Keratinocyte (primary cell): ENCODE results near the gene PHIP. TPM values are rescaled to one million over a fixed set of nuclear protein-coding genes. Genes with fewer than 3 reads are reported as not detected.

Experiments used
- DNase-seq: peaks from one replicate; pipeline ENCODE4 v3.0.0-alpha.2; 2011; ENCODE audit warnings: low read depth, missing footprints, low spot score
- FAIRE-seq: peaks from 2 replicates; lab custom pipeline; 2011; peaks lifted over from hg19 to GRCh38; lab: Jason Lieb, UNC
- H2AFZ ChIP-seq: 2 replicates; pipeline ENCODE4 v1.6.0; 2012; ENCODE audit warnings: low read length, control low read depth, inconsistent platforms; ENCODE audit not compliant: control insufficient read depth
- H3K27ac ChIP-seq: 2 replicates; pipeline ENCODE4 v1.5.1; 2011; ENCODE audit warnings: low read length; ENCODE audit not compliant: control insufficient read depth, insufficient read depth
- H3K27me3 ChIP-seq: 3 replicates; pipeline ENCODE4 v1.6.0; 2011; ENCODE audit warnings: low read length; ENCODE audit not compliant: control insufficient read depth, insufficient read depth; ENCODE audit errors: extremely low read depth
- H3K36me3 ChIP-seq, 2 experiments: 2 replicates in 1 of 2; 3 replicates in 1 of 2; pipeline ENCODE4 v1.5.1; 2011; ENCODE audit warnings: low read length in 2 of 2, mild to moderate bottlenecking in 1 of 2; ENCODE audit not compliant: control insufficient read depth in 2 of 2, insufficient read depth in 2 of 2; ENCODE audit errors: extremely low read depth in 1 of 2
- H3K4me1 ChIP-seq: 3 replicates; pipeline ENCODE4 v1.5.1; 2011; ENCODE audit warnings: low read length; ENCODE audit not compliant: control insufficient read depth, insufficient read depth; ENCODE audit errors: extremely low read depth
- H3K4me2 ChIP-seq: 3 replicates; pipeline ENCODE4 v1.6.0; 2011; ENCODE audit warnings: low read depth, low read length; ENCODE audit not compliant: control insufficient read depth, insufficient read depth; ENCODE audit errors: extremely low read depth
- H3K4me3 ChIP-seq, 3 experiments: fragments of 200-600 bp in 1 of 3; sonication (generic) in 1 of 3; 2 replicates in 2 of 3; 3 replicates in 1 of 3; pipeline ENCODE4 v1.5.1; 2011 to 2016; ENCODE audit warnings: low read length in 3 of 3, mild to moderate bottlenecking in 3 of 3, control low read depth in 2 of 3, inconsistent platforms in 1 of 3, low read depth in 1 of 3, mixed read lengths in 1 of 3, mixed run types in 1 of 3, moderate library complexity in 1 of 3; ENCODE audit not compliant: control insufficient read depth in 2 of 3, insufficient read depth in 2 of 3; ENCODE audit errors: extremely low read depth in 1 of 3
- H3K79me2 ChIP-seq: 2 replicates; pipeline ENCODE4 v1.6.0; 2012; ENCODE audit warnings: low read length; ENCODE audit not compliant: control insufficient read depth, insufficient read depth
- H3K9ac ChIP-seq: 3 replicates; pipeline ENCODE4 v1.6.0; 2011; ENCODE audit warnings: low read length; ENCODE audit not compliant: control insufficient read depth, insufficient read depth; ENCODE audit errors: extremely low read depth
- H3K9me1 ChIP-seq: 3 replicates; pipeline ENCODE4 v1.6.0; 2011; ENCODE audit warnings: low read length; ENCODE audit not compliant: control insufficient read depth, insufficient read depth; ENCODE audit errors: extremely low read depth
- H3K9me3 ChIP-seq: 2 replicates; pipeline ENCODE4 v1.5.1; 2012; ENCODE audit warnings: low read depth, low read length; ENCODE audit not compliant: control insufficient read depth
- H4K20me1 ChIP-seq: 3 replicates; pipeline ENCODE4 v1.6.0; 2011; ENCODE audit warnings: low read length; ENCODE audit not compliant: control insufficient read depth, insufficient read depth; ENCODE audit errors: extremely low read depth
- EZH2 ChIP-seq: IDR thresholded peaks from one replicate; pipeline ENCODE4 v1.6.1; 2012; ENCODE audit warnings: inconsistent platforms, mild to moderate bottlenecking, low read length, moderate library complexity
- dilution Hi-C: fragments of 300-500 bp; cut with MboI; formaldehyde crosslinking; loops from one replicate; pipeline ENCODE4 v1.7.0; 2020; ENCODE audit warnings: low sequenced_read_pairs; ENCODE audit not compliant: extremely low pct_ligation_motif_present
- polyA plus RNA-seq, 5 experiments: library from polyadenylated mRNA; depleted of rRNA in 3 of 5; stranded (reverse) in 3 of 5; stranded (forward) in 1 of 5; unstranded in 1 of 5; fragments of >200 nt; gene quantifications; 1 replicate in 1 of 5; 2 replicates in 3 of 5; 3 replicates in 1 of 5; pipeline versions ENCODE4 v1.2.1 to v1.2.3, GENCODE V29; 2011 to 2012; ENCODE audit warnings: missing spikeins in 2 of 5, low read depth in 1 of 5, low replicate concordance in 1 of 5
- TF ChIP-seq, protein P1 (sequence below), 3 experiments: IDR thresholded peaks in 1 of 3; conservative IDR thresholded peaks in 1 of 3; optimal IDR thresholded peaks in 1 of 3; 2 replicates in 2 of 3; 3 replicates in 1 of 3; pipeline versions ENCODE3 to v1.5.1; 2011; ENCODE audit warnings: low read length in 3 of 3, mild to moderate bottlenecking in 3 of 3, moderate library complexity in 2 of 3, control low read depth in 1 of 3, inconsistent platforms in 1 of 3; ENCODE audit not compliant: insufficient read depth in 2 of 3; ENCODE audit errors: extremely low read depth in 1 of 3

Gene PHIP
- polyA plus RNA-seq, 1 donor (not counting 4 experiments of a cell fraction or from before 2014, with no cell fraction given), result 7.9 TPM

DNA sequence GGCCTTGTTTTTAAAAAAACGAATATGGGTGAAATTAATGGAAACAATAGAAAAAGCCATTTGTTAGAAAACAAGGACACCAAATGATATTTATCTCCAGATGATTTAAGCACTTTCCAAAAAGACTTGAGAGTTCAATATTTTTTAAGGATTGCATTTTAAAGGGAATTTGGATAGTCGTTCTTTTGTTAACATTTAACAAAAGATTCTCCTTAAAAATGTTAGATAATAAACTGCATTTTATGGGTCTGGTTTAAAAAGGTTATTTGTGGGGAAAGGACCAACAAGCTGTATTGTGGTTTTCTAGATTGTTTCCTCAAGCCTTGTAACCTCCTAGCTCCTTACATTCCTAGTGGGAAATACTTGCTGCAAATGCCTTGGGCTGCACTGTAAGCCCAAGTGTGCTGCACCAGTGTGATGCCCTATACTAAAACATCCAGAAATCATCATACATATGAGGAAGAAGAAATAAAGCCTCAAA is 1.5 kb upstream of the PHIP start:
- Histone ChIP-seq H3K4me3 (peak overlapping the region in 2 of 3 experiments; percentile 77 to 87), H3K27ac (peak overlapping the region; percentile 92), H3K27me3 (no peaks in the 10 kb centered on the region), H2AFZ (peak overlapping the region; percentile 100), H3K4me2 (peak overlapping the region; percentile 93), H4K20me1 (no peaks in the 10 kb centered on the region), H3K79me2 (peaks cover 17% of the 10 kb centered on the region), H3K36me3 (no peaks in the 10 kb centered on the region), H3K9ac (peak overlapping the region; percentile 18), H3K4me1 (peaks cover 22% of the 10 kb centered on the region), H3K9me3 (no peaks in the 10 kb centered on the region), H3K9me1 (no peaks in the 10 kb centered on the region)
- DNase-seq (no peak), FAIRE-seq (no peak)
- TF ChIP-seq, protein P1, sequence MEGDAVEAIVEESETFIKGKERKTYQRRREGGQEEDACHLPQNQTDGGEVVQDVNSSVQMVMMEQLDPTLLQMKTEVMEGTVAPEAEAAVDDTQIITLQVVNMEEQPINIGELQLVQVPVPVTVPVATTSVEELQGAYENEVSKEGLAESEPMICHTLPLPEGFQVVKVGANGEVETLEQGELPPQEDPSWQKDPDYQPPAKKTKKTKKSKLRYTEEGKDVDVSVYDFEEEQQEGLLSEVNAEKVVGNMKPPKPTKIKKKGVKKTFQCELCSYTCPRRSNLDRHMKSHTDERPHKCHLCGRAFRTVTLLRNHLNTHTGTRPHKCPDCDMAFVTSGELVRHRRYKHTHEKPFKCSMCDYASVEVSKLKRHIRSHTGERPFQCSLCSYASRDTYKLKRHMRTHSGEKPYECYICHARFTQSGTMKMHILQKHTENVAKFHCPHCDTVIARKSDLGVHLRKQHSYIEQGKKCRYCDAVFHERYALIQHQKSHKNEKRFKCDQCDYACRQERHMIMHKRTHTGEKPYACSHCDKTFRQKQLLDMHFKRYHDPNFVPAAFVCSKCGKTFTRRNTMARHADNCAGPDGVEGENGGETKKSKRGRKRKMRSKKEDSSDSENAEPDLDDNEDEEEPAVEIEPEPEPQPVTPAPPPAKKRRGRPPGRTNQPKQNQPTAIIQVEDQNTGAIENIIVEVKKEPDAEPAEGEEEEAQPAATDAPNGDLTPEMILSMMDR (optimal IDR thresholded peaks at IDR 0.05 in 1 of 3, IDR thresholded peaks at IDR 0.05 in 1 of 3, conservative IDR thresholded peaks at IDR 0.05 in 1 of 3; ENCODE audit: extremely low read depth in 1 of 3, insufficient read depth in 2 of 3, low read length in 3 of 3), result no peak
- no peak for TF ChIP-seq EZH2
- dilution Hi-C loops, result no loop called here

DNA sequence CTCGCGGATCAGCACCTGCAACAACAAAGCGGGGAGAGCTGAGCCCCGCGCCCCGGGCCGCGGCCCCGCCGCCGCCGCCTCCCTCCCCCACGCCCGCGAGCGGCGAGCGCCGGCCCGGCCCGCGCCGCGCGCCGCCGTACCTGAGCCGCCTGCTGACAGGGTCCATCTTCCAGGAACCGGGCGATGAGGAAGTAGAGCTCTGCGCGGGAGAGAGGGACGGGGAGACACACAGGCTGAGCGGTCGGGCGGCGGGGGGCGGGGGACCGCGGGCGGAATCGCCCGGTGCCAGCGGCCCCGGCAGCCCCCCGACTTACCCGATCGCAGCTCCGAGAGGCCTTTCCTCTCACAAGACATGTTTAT is 359 bp downstream of the PHIP start:
- FAIRE-seq (no peak), DNase-seq (no peak)
- Histone ChIP-seq H3K9ac (peak overlapping the region; percentile 92), H3K36me3 (no peaks in the 10 kb centered on the region), H3K27ac (peak overlapping the region; percentile 92), H3K27me3 (no peaks in the 10 kb centered on the region), H3K4me2 (peak overlapping the region; percentile 16), H2AFZ (peak overlapping the region; percentile 86), H3K79me2 (peaks cover 36% of the 10 kb centered on the region), H3K4me3 (peak overlapping the region; percentile 77 to 91 (median 87)), H3K9me3 (no peaks in the 10 kb centered on the region), H4K20me1 (no peaks in the 10 kb centered on the region), H3K9me1 (no peaks in the 10 kb centered on the region), H3K4me1 (peaks cover 22% of the 10 kb centered on the region)
- no peak for TF ChIP-seq EZH2
- TF ChIP-seq, protein P1 (optimal IDR thresholded peaks at IDR 0.05 in 1 of 3, IDR thresholded peaks at IDR 0.05 in 1 of 3, conservative IDR thresholded peaks at IDR 0.05 in 1 of 3; ENCODE audit: extremely low read depth in 1 of 3, insufficient read depth in 2 of 3, low read length in 3 of 3), result no peak
- dilution Hi-C loops, result no loop called here
